H9 (cell line): ENCODE results near the gene KCTD21. TPM values are rescaled to one million over a fixed set of nuclear protein-coding genes. Genes with fewer than 3 reads are reported as not detected.

Experiments used
- DNase-seq: peaks from one replicate; pipeline ENCODE4 v3.0.0-alpha.2; 2017
- H2AFZ ChIP-seq: one replicate; pipeline ENCODE4 v1.6.1; 2013; ENCODE audit warnings: mild to moderate bottlenecking, low read length, control low read depth, moderate library complexity
- H2AK5ac ChIP-seq: 2 replicates; pipeline ENCODE4 v1.6.1; 2013; ENCODE audit warnings: low read length, control low read depth, mixed read lengths; ENCODE audit not compliant: insufficient read length
- H2BK120ac ChIP-seq: one replicate; pipeline ENCODE4 v1.6.1; 2013; ENCODE audit warnings: low read depth, mild to moderate bottlenecking, low read length, control low read depth, inconsistent platforms; ENCODE audit not compliant: poor library complexity, severe bottlenecking
- H2BK12ac ChIP-seq: 2 replicates; pipeline ENCODE4 v1.6.1; 2013; ENCODE audit warnings: low read length, control low read depth, mixed read lengths, low read depth; ENCODE audit not compliant: insufficient read length
- H2BK15ac ChIP-seq: 2 replicates; pipeline ENCODE4 v1.6.1; 2013; ENCODE audit warnings: low read depth, low read length, control low read depth
- H2BK20ac ChIP-seq: one replicate; pipeline ENCODE4 v1.6.1; 2013; ENCODE audit warnings: low read depth, mild to moderate bottlenecking, low read length, control low read depth, inconsistent platforms; ENCODE audit not compliant: poor library complexity, severe bottlenecking
- H2BK5ac ChIP-seq: 2 replicates; pipeline ENCODE4 v1.6.1; 2013; ENCODE audit warnings: low read length, control low read depth, mixed read lengths; ENCODE audit not compliant: insufficient read length
- H3K14ac ChIP-seq: 2 replicates; pipeline ENCODE4 v1.6.1; 2013; ENCODE audit warnings: low read length, control low read depth; ENCODE audit not compliant: insufficient read depth
- H3K18ac ChIP-seq: 2 replicates; pipeline ENCODE4 v1.6.1; 2013; ENCODE audit warnings: low read depth, mild to moderate bottlenecking, mixed read lengths, low read length, control low read depth; ENCODE audit not compliant: insufficient read length
- H3K23ac ChIP-seq: 2 replicates; pipeline ENCODE4 v1.6.1; 2013; ENCODE audit warnings: low read length, control low read depth, mixed read lengths, low read depth; ENCODE audit not compliant: insufficient read length
- H3K23me2 ChIP-seq: 2 replicates; pipeline ENCODE4 v1.6.1; 2013; ENCODE audit warnings: low read depth, mild to moderate bottlenecking, mixed read lengths, low read length, control low read depth; ENCODE audit not compliant: insufficient read length, poor library complexity, severe bottlenecking
- H3K27ac ChIP-seq: 2 replicates; pipeline ENCODE4 v1.5.1; 2013; ENCODE audit warnings: low read length, control low read depth, mixed read lengths, low read depth; ENCODE audit not compliant: insufficient read length
- H3K27me3 ChIP-seq: 2 replicates; pipeline ENCODE4 v1.6.1; 2013; ENCODE audit warnings: low read length, control low read depth, inconsistent platforms; ENCODE audit not compliant: insufficient read depth
- H3K4ac ChIP-seq: 2 replicates; pipeline ENCODE4 v1.6.1; 2013; ENCODE audit warnings: low read depth, mild to moderate bottlenecking, control low read depth, inconsistent platforms, low read length, moderate library complexity
- H3K4me1 ChIP-seq: 2 replicates; pipeline ENCODE4 v1.6.1; 2013; ENCODE audit warnings: low read length, control low read depth, inconsistent platforms; ENCODE audit not compliant: insufficient read depth
- H3K4me2 ChIP-seq: 2 replicates; pipeline ENCODE4 v1.6.1; 2013; ENCODE audit warnings: low read length, control low read depth, mixed read lengths; ENCODE audit not compliant: insufficient read length, insufficient read depth
- H3K56ac ChIP-seq: 2 replicates; pipeline ENCODE4 v1.6.1; 2013; ENCODE audit warnings: low read depth, mild to moderate bottlenecking, mixed read lengths, low read length, control low read depth; ENCODE audit not compliant: insufficient read length
- H3K79me1 ChIP-seq: 2 replicates; pipeline ENCODE4 v1.6.1; 2013; ENCODE audit warnings: low read depth, mild to moderate bottlenecking, moderate library complexity, low read length, control low read depth, inconsistent platforms; ENCODE audit not compliant: insufficient read depth, poor library complexity, severe bottlenecking
- H3K79me2 ChIP-seq: 2 replicates; pipeline ENCODE4 v1.6.1; 2013; ENCODE audit warnings: low read length, control low read depth, inconsistent platforms; ENCODE audit not compliant: insufficient read depth
- H3K9ac ChIP-seq: 2 replicates; pipeline ENCODE4 v1.6.1; 2013; ENCODE audit warnings: low read length, control low read depth, mixed read lengths; ENCODE audit not compliant: insufficient read length; ENCODE audit errors: extremely low read depth
- H3K9me3 ChIP-seq: one replicate; pipeline ENCODE4 v1.6.1; 2013; ENCODE audit warnings: low read depth, low read length, inconsistent platforms; ENCODE audit not compliant: control insufficient read depth
- H3T11ph ChIP-seq: one replicate; pipeline ENCODE4 v1.6.1; 2013; ENCODE audit warnings: mild to moderate bottlenecking, low read length, control low read depth, inconsistent platforms
- H4K20me1 ChIP-seq: one replicate; pipeline ENCODE4 v1.6.1; 2013; ENCODE audit not compliant: control insufficient read depth, insufficient read length, insufficient read depth
- H4K5ac ChIP-seq: 2 replicates; pipeline ENCODE4 v1.6.1; 2013; ENCODE audit warnings: low read depth, mild to moderate bottlenecking, mixed read lengths, low read length, control low read depth; ENCODE audit not compliant: insufficient read length
- H4K8ac ChIP-seq: replicated peaks from 2 replicates; pipeline ENCODE4 v1.6.1; 2013; ENCODE audit warnings: low read length, control low read depth, mixed read lengths, low read depth; ENCODE audit not compliant: insufficient read length
- H4K91ac ChIP-seq: 2 replicates; pipeline ENCODE4 v1.6.1; 2013; ENCODE audit warnings: low read depth, mild to moderate bottlenecking, moderate library complexity, mixed read lengths, low read length, control low read depth; ENCODE audit not compliant: insufficient read length
- H3K27ac Mint-ChIP-seq, 3 experiments: 2 replicates in 2 of 3; 3 replicates in 1 of 3; pipeline ENCODE4 v1.8.0; 2020 to 2021; ENCODE audit warnings: mixed read lengths in 3 of 3, mild to moderate bottlenecking in 1 of 3, moderate library complexity in 1 of 3
- H3K27me3 Mint-ChIP-seq: 2 replicates; pipeline ENCODE4 v1.8.0; 2021; ENCODE audit warnings: low read depth, mild to moderate bottlenecking, moderate library complexity, mixed read lengths
- H3K36me3 Mint-ChIP-seq, 3 experiments: 2 replicates in 2 of 3; 3 replicates in 1 of 3; pipeline ENCODE4 v1.8.0; 2020 to 2021; ENCODE audit warnings: low read depth in 3 of 3, mixed read lengths in 3 of 3; ENCODE audit not compliant: insufficient read depth in 1 of 3
- H3K4me1 Mint-ChIP-seq, 2 experiments: 2 replicates each; pipeline ENCODE4 v1.8.0; 2020; ENCODE audit warnings: mixed read lengths in 2 of 2
- H3K4me3 Mint-ChIP-seq, 2 experiments: 2 replicates in 1 of 2; 3 replicates in 1 of 2; pipeline ENCODE4 v1.8.0; 2020 to 2021; ENCODE audit warnings: mild to moderate bottlenecking in 2 of 2, mixed read lengths in 2 of 2, moderate library complexity in 1 of 2
- H3K9me3 Mint-ChIP-seq, 2 experiments: 2 replicates in 1 of 2; 3 replicates in 1 of 2; pipeline ENCODE4 v1.8.0; 2020; ENCODE audit warnings: mild to moderate bottlenecking in 2 of 2, mixed read lengths in 2 of 2, moderate library complexity in 1 of 2
- CTCF ChIP-seq: fragments of 200-600 bp; sonication (generic); conservative IDR thresholded peaks from 3 replicates; pipeline ENCODE4 v1.8.0; 2021; ENCODE audit warnings: antibody characterized with exemption, mild to moderate bottlenecking
- WGBS: extraction: QIAGEN DNeasy Blood & Tissue Kit; methylation state at CpG from one replicate; pipeline ENCODE4 v1.1.7; 2013; ENCODE audit warnings: missing lambda C conversion rate, low lambda C conversion rate, mixed read lengths; ENCODE audit not compliant: insufficient read length; ENCODE audit errors: extremely low coverage; 5-methylcytosine and 5-hydroxymethylcytosine counted together
- total RNA-seq: library from RNA; stranded (reverse); gene quantifications from 2 replicates; pipeline ENCODE4 v1.2.1, GENCODE V29; 2021

KCTD21 gene
- total RNA-seq, 1 experiment from 2014 or later, result 4.0 TPM

- no peak overlapping the region for H3K23ac ChIP-seq
- no peaks in the 10 kb centered on the region for H3K9me3 ChIP-seq
- H3K4ac ChIP-seq, result no peak overlapping the region
- no peaks in the 10 kb centered on the region for H4K20me1 ChIP-seq
- no peak overlapping the region for H4K8ac ChIP-seq
- H2BK15ac ChIP-seq, result no peak overlapping the region
- no peak overlapping the region for H2BK5ac ChIP-seq
- no peak overlapping the region for H4K5ac ChIP-seq
- no peak overlapping the region for H2BK12ac ChIP-seq
- H3K79me1 ChIP-seq, result no peaks in the 10 kb centered on the region
- H3K14ac ChIP-seq, result no peak overlapping the region
- Mint-ChIP-seq H3K9me3 (no peaks in the 10 kb centered on the region), H3K4me1 (peaks cover 8 to 14% of the 10 kb centered on the region in 2 experiments), H3K36me3 (peaks cover 0 to 10% (median 0%) of the 10 kb centered on the region in 3 experiments; a peak in 4 of 7 replicates), H3K27me3 (no peaks in the 10 kb centered on the region), H3K4me3 (no peak overlapping the region), H3K27ac (no peak overlapping the region)
- no CpG with 5 or more reads among the region's 5 CpGs for WGBS
- no peak overlapping the region for H3K18ac ChIP-seq
- H3K27me3 ChIP-seq, result no peaks in the 10 kb centered on the region
- H2AK5ac ChIP-seq, result no peak overlapping the region
- H3K4me2 ChIP-seq, result no peak overlapping the region
- H3K27ac ChIP-seq, result no peak overlapping the region
- DNase-seq, result no peak
- H2BK20ac ChIP-seq, result no peak overlapping the region
- TF ChIP-seq CTCF, result no peak
- no peak overlapping the region for H3K56ac ChIP-seq
- no peaks in the 10 kb centered on the region for H3K23me2 ChIP-seq
- no peaks in the 10 kb centered on the region for H3K79me2 ChIP-seq
- no peak overlapping the region for H3K9ac ChIP-seq
- no peak overlapping the region for H4K91ac ChIP-seq
- H2BK120ac ChIP-seq, result no peak overlapping the region
- no peak overlapping the region for H3T11ph ChIP-seq
- no peaks in the 10 kb centered on the region for H3K4me1 ChIP-seq
- no peak overlapping the region for H2AFZ ChIP-seq
Observed at GRCh38 chr11:78199653-78200015, 11.2 kb upstream of the KCTD21 start.
